ENCODE measurements around the gene TUBA8. TPM values are rescaled to one million over a fixed set of nuclear protein-coding genes. Genes with fewer than 3 reads are reported as not detected.

TUBA8 gene
- total RNA-seq = 0.66 TPM in 1 of 2 replicates, not detected in the other

DNA sequence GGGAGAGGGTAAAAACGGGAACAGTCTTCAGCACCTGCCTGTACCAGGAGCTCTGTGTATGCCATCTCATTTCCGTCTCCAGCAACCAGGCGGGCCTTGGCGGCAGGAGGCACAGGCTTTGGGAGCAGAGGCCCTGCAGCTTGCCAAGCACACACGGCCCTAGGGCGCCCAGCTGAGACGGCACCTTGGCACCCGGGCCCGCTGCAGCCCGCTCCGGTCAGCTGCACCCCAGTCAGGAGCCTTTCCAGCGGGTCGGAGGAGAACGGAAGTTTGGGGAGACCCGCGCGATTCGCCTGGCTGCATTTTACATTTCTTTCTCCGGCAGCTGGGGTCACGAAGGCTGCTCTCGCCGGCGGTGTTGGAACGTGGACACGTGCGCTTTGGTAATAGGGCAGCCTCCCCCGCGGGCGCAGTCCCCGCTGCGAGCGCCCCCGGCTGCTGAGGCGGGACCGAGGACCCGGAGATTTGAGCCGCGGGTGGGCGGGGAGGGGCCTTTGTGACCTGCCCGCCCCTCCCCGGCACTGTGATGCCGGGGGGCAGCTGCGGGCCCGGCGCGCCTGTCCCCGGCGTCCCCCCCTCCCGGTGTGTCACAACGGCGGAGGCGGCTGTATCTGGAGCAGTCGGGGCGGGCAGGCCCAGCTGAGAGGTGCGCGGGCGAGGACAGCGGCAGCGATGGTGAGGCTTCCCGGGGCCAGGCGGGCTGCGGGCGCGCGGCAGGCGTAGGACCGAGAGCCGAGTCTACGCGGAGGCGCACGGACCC lies at the start of gene TUBA8:
TSS of gene TUBA8 (plus strand) at position 616 of the 760 bp plus-strand sequence. CDS start at position 673, 57 bp downstream.

DNA sequence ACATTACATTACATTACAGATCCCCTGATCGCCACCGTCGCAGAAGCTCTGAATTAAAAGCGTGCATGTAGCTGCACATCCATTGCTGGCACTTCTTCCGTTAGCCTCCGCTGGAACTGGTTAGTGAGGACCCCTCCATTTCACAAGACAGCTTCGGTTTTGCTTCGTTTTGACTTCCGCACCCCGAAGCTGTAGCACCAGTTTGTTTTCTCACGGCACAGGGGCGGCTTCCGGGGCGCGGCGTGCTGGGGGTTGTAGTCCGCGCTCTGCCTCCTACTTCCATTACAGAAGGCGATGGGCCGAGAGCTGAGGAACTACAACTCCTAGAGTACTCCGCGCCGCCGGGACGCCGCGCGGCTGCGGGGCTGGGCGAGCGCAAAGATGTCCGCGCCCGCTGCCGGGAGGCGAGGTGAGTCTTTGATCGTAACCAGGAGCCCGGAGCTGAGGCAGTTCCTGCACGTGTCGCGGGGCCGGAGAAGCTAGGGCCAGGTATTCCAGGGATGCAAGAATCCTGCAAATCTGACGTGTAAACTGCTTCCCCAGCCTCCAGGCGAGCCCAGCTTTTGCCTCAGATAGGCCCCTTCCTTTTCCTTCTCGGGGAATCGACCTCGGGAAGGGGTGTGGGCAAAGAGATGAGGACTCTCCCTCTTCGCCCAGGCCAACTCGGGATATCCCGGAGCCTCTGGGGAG lies 32.8 kb upstream of the TUBA8 start, which contains the start of gene PEX26:
TSS of gene PEX26 (plus strand) at position 352 of the 690 bp plus-strand sequence. CDS start 387 bp downstream, outside the sequence.

Other genes with a start within 250 kb of the TUBA8 start
- gene MICAL3, start 86.2 kb upstream of the TUBA8 start, total RNA-seq = 18.9 and 29.8 TPM in 2 replicates
- gene PEX26, start 32.8 kb upstream of the TUBA8 start, total RNA-seq = 22.7 and 26.6 TPM in 2 replicates
- gene USP18, start 39.4 kb downstream of the TUBA8 start, total RNA-seq = 6.9 and 10.8 TPM in 2 replicates